ENCODE measurements around the gene PRKN. TPM values are rescaled to one million over a fixed set of nuclear protein-coding genes. Genes with fewer than 3 reads are reported as not detected.

Gene PRKN
- total and polyA plus RNA-seq, 2 experiments from 2014 or later = 11.7 to 28.1 TPM

DNA sequence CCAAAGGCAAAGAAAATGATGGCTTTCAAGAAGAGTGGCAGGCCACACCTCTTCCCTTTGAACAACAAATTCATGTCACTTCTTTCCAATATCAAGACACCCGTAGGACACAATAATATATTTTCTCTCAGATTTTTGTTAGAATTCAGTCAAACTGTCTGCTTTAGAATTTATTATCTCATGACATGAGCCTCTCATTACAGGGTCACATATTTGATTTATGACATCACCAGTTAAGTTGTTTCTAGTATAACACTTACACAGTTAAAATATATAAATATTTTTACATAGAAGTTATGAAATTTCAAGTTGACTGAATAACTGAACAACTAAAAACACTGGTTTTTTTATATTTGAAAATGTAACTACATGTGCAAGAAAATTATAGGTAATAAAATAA is 1133.2 kb downstream of the PRKN start:
- H3K36me3 ChIP-seq = no peaks in the 10 kb centered on the region
- no peak overlapping the region for H3K4me3 ChIP-seq
- H3K4me1 ChIP-seq (ENCODE audit: low read depth) = no peaks in the 10 kb centered on the region
- no peaks in the 10 kb centered on the region for H3K9me3 ChIP-seq (ENCODE audit: low read depth)
- TF ChIP-seq, protein P1, sequence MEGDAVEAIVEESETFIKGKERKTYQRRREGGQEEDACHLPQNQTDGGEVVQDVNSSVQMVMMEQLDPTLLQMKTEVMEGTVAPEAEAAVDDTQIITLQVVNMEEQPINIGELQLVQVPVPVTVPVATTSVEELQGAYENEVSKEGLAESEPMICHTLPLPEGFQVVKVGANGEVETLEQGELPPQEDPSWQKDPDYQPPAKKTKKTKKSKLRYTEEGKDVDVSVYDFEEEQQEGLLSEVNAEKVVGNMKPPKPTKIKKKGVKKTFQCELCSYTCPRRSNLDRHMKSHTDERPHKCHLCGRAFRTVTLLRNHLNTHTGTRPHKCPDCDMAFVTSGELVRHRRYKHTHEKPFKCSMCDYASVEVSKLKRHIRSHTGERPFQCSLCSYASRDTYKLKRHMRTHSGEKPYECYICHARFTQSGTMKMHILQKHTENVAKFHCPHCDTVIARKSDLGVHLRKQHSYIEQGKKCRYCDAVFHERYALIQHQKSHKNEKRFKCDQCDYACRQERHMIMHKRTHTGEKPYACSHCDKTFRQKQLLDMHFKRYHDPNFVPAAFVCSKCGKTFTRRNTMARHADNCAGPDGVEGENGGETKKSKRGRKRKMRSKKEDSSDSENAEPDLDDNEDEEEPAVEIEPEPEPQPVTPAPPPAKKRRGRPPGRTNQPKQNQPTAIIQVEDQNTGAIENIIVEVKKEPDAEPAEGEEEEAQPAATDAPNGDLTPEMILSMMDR (IDR thresholded peaks at IDR 0.05; ENCODE audit: low read depth, low read length) = no peak
- no peaks in the 10 kb centered on the region for H3K27me3 ChIP-seq
- H3K27ac ChIP-seq = no peak overlapping the region
- no peak for DNase-seq (ENCODE audit: low read depth in 1 of 2, low spot score in 1 of 2)

DNA sequence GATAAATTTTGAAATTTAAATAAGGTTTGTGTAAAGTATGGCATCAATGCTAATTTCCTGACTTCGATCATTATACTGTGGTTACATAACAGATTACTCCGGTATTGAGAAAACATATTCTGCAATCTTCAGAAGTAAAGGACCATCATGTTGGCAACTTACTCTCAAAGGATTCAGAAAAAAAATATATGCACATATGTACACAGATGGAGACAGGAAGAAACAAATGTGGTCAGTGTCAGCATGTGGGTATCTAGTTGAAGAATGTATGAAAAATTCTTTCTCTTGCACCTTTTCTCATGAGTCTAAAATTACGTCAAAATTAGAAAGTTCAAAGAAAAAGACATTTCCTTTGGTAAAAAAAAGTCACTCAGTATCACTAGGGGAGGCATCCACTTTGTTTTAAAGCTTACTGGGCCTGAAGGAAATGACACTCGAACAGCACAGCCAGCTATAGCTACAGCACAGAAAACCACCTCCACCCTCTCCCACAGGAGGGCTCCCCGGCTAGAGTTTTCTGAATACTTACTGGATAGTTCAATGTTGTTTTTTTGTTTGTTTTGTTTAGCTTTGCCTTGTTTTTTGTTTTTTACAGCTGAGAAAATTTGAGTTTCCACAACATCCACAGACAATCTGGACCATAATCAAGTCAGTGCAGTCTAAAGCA is 1136.5 kb downstream of the PRKN start:
- Histone ChIP-seq H3K4me1 (ENCODE audit: low read depth) (no peaks in the 10 kb centered on the region), H3K27ac (no peak overlapping the region), H3K27me3 (no peaks in the 10 kb centered on the region), H3K36me3 (no peaks in the 10 kb centered on the region), H3K4me3 (no peak overlapping the region), H3K9me3 (ENCODE audit: low read depth) (no peaks in the 10 kb centered on the region)
- DNase-seq (ENCODE audit: low read depth in 1 of 2, low spot score in 1 of 2) = no peak
- TF ChIP-seq, protein P1 (IDR thresholded peaks at IDR 0.05; ENCODE audit: low read depth, low read length) = no peak

DNA sequence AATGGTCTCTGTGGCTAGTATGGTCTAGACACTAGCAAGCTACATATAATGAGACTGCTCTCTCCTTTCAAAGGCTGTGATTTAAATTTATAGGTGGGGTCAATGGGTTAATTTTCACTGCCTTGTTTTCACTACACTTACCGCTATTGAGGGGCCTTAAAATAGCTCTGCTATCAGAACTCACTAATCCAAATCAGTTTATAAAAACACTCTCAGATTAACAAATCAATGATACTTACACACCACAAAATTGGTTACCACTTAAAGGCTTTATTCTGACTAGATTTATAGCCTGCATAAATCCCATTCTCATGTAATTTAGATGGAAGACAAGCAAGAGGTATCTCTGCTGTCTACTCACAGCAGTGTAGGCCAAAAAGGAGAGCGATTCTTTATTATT is 1140.7 kb downstream of the PRKN start:
- no peaks in the 10 kb centered on the region for H3K27me3 ChIP-seq
- no peak overlapping the region for H3K27ac ChIP-seq
- H3K9me3 ChIP-seq (ENCODE audit: low read depth) = no peaks in the 10 kb centered on the region
- TF ChIP-seq, protein P1 (IDR thresholded peaks at IDR 0.05; ENCODE audit: low read depth, low read length) = no peak
- H3K4me3 ChIP-seq = no peak overlapping the region
- no peaks in the 10 kb centered on the region for H3K36me3 ChIP-seq
- no peaks in the 10 kb centered on the region for H3K4me1 ChIP-seq (ENCODE audit: low read depth)
- no peak for DNase-seq (ENCODE audit: low read depth in 1 of 2, low spot score in 1 of 2)

DNA sequence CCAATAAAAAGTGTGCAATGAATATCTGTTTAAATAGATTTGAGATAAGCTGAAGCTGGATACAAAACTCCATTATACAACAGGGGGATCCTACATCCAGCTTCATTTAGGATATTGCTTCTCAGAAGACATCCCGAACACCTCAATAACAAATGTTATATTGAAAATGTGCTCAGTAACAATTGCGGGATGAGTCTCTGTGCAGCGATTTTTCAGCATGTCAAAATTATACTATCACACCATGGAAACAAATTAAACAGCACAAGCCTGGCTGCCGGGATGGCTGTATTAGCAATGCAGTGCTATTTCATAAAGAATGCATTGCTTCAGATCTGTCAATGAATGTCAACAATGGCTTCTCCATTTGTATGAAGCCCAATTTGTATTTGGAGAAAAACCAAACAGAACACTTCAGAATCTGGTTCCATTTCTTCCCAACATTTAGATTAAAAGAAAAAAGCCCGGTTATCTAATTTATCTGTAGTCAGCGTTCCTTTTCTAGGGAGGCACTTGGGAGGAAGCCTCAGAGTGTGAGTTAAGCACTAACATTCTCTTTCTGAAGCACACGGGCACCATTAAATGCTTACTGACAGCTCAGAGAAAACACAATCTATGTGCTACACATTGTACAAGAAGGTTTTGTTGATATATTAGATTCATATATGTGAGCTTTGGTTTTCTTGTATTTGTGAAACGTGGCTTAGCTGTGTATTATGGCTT is 1142.8 kb downstream of the PRKN start:
- TF ChIP-seq, protein P1 (IDR thresholded peaks at IDR 0.05; ENCODE audit: low read depth, low read length) = no peak
- no peaks in the 10 kb centered on the region for H3K9me3 ChIP-seq (ENCODE audit: low read depth)
- no peaks in the 10 kb centered on the region for H3K27me3 ChIP-seq
- H3K4me1 ChIP-seq (ENCODE audit: low read depth) = no peaks in the 10 kb centered on the region
- no peak for DNase-seq (ENCODE audit: low read depth in 1 of 2, low spot score in 1 of 2)
- H3K36me3 ChIP-seq = no peaks in the 10 kb centered on the region
- no peak overlapping the region for H3K27ac ChIP-seq
- no peak overlapping the region for H3K4me3 ChIP-seq

GRCh38 chr6:161584051-161584450 is 1143.5 kb downstream of the PRKN start:
- Histone ChIP-seq H3K36me3 (no peaks in the 10 kb centered on the region), H3K9me3 (ENCODE audit: low read depth) (no peaks in the 10 kb centered on the region), H3K4me1 (ENCODE audit: low read depth) (no peaks in the 10 kb centered on the region), H3K27me3 (no peaks in the 10 kb centered on the region), H3K4me3 (no peak overlapping the region), H3K27ac (no peak overlapping the region)
- TF ChIP-seq, protein P1 (IDR thresholded peaks at IDR 0.05; ENCODE audit: low read depth, low read length) = no peak
- no peak for DNase-seq (ENCODE audit: low read depth in 1 of 2, low spot score in 1 of 2)
